Measurements from ENCODE around the gene DRAP1. TPM values are rescaled to one million over a fixed set of nuclear protein-coding genes. Genes with fewer than 3 reads are reported as not detected.
A peak's percentile ranks its signal among the peaks of the same experiment; 100 is the strongest.

DRAP1 gene
- total RNA-seq, 1 donor from 2014 or later = 64.7 TPM

GRCh38 chr11:65871811-65872548 lies 47.2 kb upstream of the DRAP1 start:
- Mint-ChIP-seq H3K27ac (no peak overlapping the region), H3K9me3 (no peaks in the 10 kb centered on the region), H3K27me3 (peaks cover 5% of the 10 kb centered on the region), H3K36me3 (ENCODE audit: low read depth) (peaks cover 4% of the 10 kb centered on the region), H3K4me3 (peak overlapping the region; percentile 11), H3K4me1 (peaks cover 20% of the 10 kb centered on the region)
- ATAC-seq (ENCODE audit: low read depth) (no peak), DNase-seq (no peak)
- POLR2A ChIA-PET = interaction anchor here (1.0 to 5.2 kb wide), 4 partner anchors 13 to 19 kb away, joined by 4 to 113 read pairs (median 6); partner anchors contain the start of genes CCDC85B, CFL1, FIBP and MUS81
- intact Hi-C loops (cut with micrococcal nuclease) = loop anchor here (2.0 kb wide), 2 partner anchors 13 to 17 kb away; partner anchors contain the start of genes CFL1 and FIBP
- no peak for TF ChIP-seq CTCF (IDR thresholded peaks at IDR 0.05)
- CTCF ChIA-PET = interaction anchor here (1.1 to 1.7 kb wide), 3 partner anchors 9 to 12 kb away, joined by 3 to 11 read pairs (median 3); no protein-coding TSS in a partner anchor

GRCh38 chr11:65872586-65873317 lies 46.5 kb upstream of the DRAP1 start, which contains the start of gene EFEMP2:
TSS of gene EFEMP2 (minus strand) at chr11:65872800. CDS start at chr11:65872354, 446 bp downstream.
- peaks cover 20% of the 10 kb centered on the region for H3K4me1 Mint-ChIP-seq
- H3K27me3 Mint-ChIP-seq = peaks cover 5% of the 10 kb centered on the region
- H3K4me3 Mint-ChIP-seq = peak within 1 kb of the TSS; percentile 90
- H3K9me3 Mint-ChIP-seq = no peaks in the 10 kb centered on the region
- no peak for ATAC-seq (ENCODE audit: low read depth)
- peak within 1 kb of the TSS; percentile 88 for H3K27ac Mint-ChIP-seq
- no peaks in the 10 kb centered on the region for H3K36me3 Mint-ChIP-seq (ENCODE audit: low read depth)
- DNase-seq = no peak
- CTCF ChIA-PET = interaction anchor here (1.2 to 2.1 kb wide), 4 partner anchors 12 to 17 kb away, joined by 3 to 25 read pairs (median 15); partner anchors contain the start of genes CCDC85B, FIBP and MUS81
- no peak for TF ChIP-seq CTCF (IDR thresholded peaks at IDR 0.05)
- intact Hi-C loops (cut with micrococcal nuclease) = loop anchor here (2.0 kb wide), 2 partner anchors 14 to 16 kb away; partner anchors contain the start of genes CFL1 and FIBP
- POLR2A ChIA-PET = interaction anchor here (1.0 to 5.2 kb wide), 12 partner anchors 11 to 258 kb away, joined by 3 to 113 read pairs (median 6); partner anchors contain the start of genes C11orf68, CCDC85B, CFL1 and FIBP

GRCh38 chr11:65873318-65874156 lies 45.7 kb upstream of the DRAP1 start:
- DNase-seq = peak; percentile 99
- peaks cover 5% of the 10 kb centered on the region for H3K27me3 Mint-ChIP-seq
- ChIA-PET POLR2A (interaction anchor here (0.5 to 2.2 kb wide), 19 partner anchors 12 to 1094 kb away, joined by 3 to 47 read pairs (median 6); partner anchors contain the start of genes C11orf68, CCDC85B, CFL1 and FIBP), CTCF (interaction anchor here (1.1 to 2.1 kb wide), 4 partner anchors 11 to 438 kb away, joined by 3 to 25 read pairs (median 15); partner anchors contain the start of genes CCDC85B, FIBP and MUS81)
- H3K36me3 Mint-ChIP-seq (ENCODE audit: low read depth) = no peaks in the 10 kb centered on the region
- TF ChIP-seq CTCF (IDR thresholded peaks at IDR 0.05) = no peak
- H3K4me1 Mint-ChIP-seq = peaks cover 20% of the 10 kb centered on the region
- peak overlapping the region; percentile 88 for H3K27ac Mint-ChIP-seq
- H3K4me3 Mint-ChIP-seq = peak overlapping the region; percentile 90
- ATAC-seq (ENCODE audit: low read depth) = peak; percentile 95
- intact Hi-C loops (cut with micrococcal nuclease) = loop anchor here (2.0 kb wide), 2 partner anchors 15 kb away; partner anchors contain the start of genes CFL1 and FIBP
- H3K9me3 Mint-ChIP-seq = no peaks in the 10 kb centered on the region

GRCh38 chr11:65879617-65880016 lies 39.6 kb upstream of the DRAP1 start, which contains the start of gene CTSW:
TSS of gene CTSW (plus strand) at chr11:65879837. CDS start at chr11:65879855, 18 bp downstream.
- ChIA-PET CTCF (interaction anchor here (1.2 kb wide), 1 partner anchor 20 kb away, joined by 4 read pairs; no protein-coding TSS in a partner anchor), POLR2A (interaction anchor here (1.1 kb wide), 1 partner anchor 21 kb away, joined by 4 read pairs; no protein-coding TSS in a partner anchor)
- no peak for DNase-seq
- peaks cover 19% of the 10 kb centered on the region for H3K4me1 Mint-ChIP-seq
- intact Hi-C loops (cut with micrococcal nuclease) = loop anchor here (10.0 kb wide), 1 partner anchor 255 kb away; no protein-coding TSS in a partner anchor
- no peaks in the 10 kb centered on the region for H3K9me3 Mint-ChIP-seq
- peak; percentile 8 for ATAC-seq (ENCODE audit: low read depth)
- H3K36me3 Mint-ChIP-seq (ENCODE audit: low read depth) = peaks cover 25% of the 10 kb centered on the region
- no peak within 1 kb of the TSS for H3K4me3 Mint-ChIP-seq
- H3K27ac Mint-ChIP-seq = no peak within 1 kb of the TSS
- no peaks in the 10 kb centered on the region for H3K27me3 Mint-ChIP-seq
- TF ChIP-seq CTCF (IDR thresholded peaks at IDR 0.05) = no peak

Data from activated B cell treated with CpG ODN at 0.5 μM for 24 hours (primary cell).